Panc1 (cell line): ENCODE results near the gene MAPKAPK3. TPM values are rescaled to one million over a fixed set of nuclear protein-coding genes. Genes with fewer than 3 reads are reported as not detected.

ENCODE experiments used
- ATAC-seq: fragments of 200-7000 bp; cut with Tn5 transposase; 2 replicates; pipeline ENCODE4 v1.9.1; 2020; ENCODE audit warnings: mild to moderate bottlenecking, moderate library complexity
- BruUV-seq: library from RNA; stranded (reverse); fragments of 400-500 nt; replicated peaks from 2 replicates; lab custom pipeline; 2021; lab: Mats Ljungman, UMichigan
- CTCF ChIA-PET: fragments of 300-600 bp; sonication (Branson Sonifier 250); formaldehyde crosslinking; loops from one replicate; lab custom pipeline; 2022; ENCODE audit warnings: antibody characterized with exemption; lab: Charles Lee
- POLR2A ChIA-PET: fragments of 300-600 bp; sonication (Branson Sonifier 250); formaldehyde crosslinking; loops from one replicate; lab custom pipeline; 2022; ENCODE audit warnings: antibody characterized with exemption; lab: Charles Lee
- DNase-seq: peaks from one replicate; pipeline ENCODE4 v3.0.0-alpha.2; 2010; ENCODE audit warnings: low read depth, low spot score
- H3K27ac ChIP-seq: 2 replicates; pipeline ENCODE4 v1.5.1; 2011; ENCODE audit warnings: mild to moderate bottlenecking, low read length, inconsistent platforms
- H3K27me3 ChIP-seq: fragments of 200-500 bp; sonication (Bioruptor generic); 2 replicates; pipeline ENCODE4 v1.6.0; 2014; ENCODE audit warnings: low read length, inconsistent platforms; ENCODE audit not compliant: control insufficient read depth, insufficient read depth
- H3K36me3 ChIP-seq: fragments of 200-500 bp; sonication (Bioruptor generic); 2 replicates; pipeline ENCODE4 v1.5.1; 2014; ENCODE audit warnings: inconsistent platforms, mild to moderate bottlenecking, low read length, moderate library complexity; ENCODE audit not compliant: control insufficient read depth, insufficient read depth
- H3K4me1 ChIP-seq: 2 replicates; pipeline ENCODE4 v1.5.1; 2011; ENCODE audit warnings: inconsistent platforms, mild to moderate bottlenecking, low read length, moderate library complexity; ENCODE audit not compliant: control insufficient read depth, insufficient read depth
- H3K4me3 ChIP-seq, 2 experiments: 2 replicates each; pipeline ENCODE4 v1.5.1; 2011 to 2012; ENCODE audit warnings: low read depth in 2 of 2, low read length in 2 of 2, mild to moderate bottlenecking in 2 of 2, inconsistent platforms in 1 of 2, moderate library complexity in 1 of 2
- H3K9me3 ChIP-seq: fragments of 200-500 bp; sonication (Bioruptor generic); 2 replicates; pipeline ENCODE4 v1.5.1; 2014; ENCODE audit warnings: low read depth, mild to moderate bottlenecking, inconsistent platforms, low read length, moderate library complexity; ENCODE audit not compliant: control insufficient read depth, insufficient read depth
- CTCF ChIP-seq: fragments of 450-650 bp; IDR thresholded peaks from 2 replicates; pipeline ENCODE4 v1.5.1; 2017; ENCODE audit warnings: mild to moderate bottlenecking
- POLR2AphosphoS5 ChIP-seq: IDR thresholded peaks from 2 replicates; pipeline ENCODE4 v1.6.1; 2012; ENCODE audit warnings: mild to moderate bottlenecking, low read depth, low read length, moderate library complexity
- REST ChIP-seq, 2 experiments: IDR thresholded peaks; 2 replicates each; pipeline ENCODE4 v1.6.1; 2011 to 2012; ENCODE audit warnings: low read depth in 2 of 2, control low read depth in 1 of 2, low read length in 1 of 2, mild to moderate bottlenecking in 1 of 2, moderate library complexity in 1 of 2; ENCODE audit not compliant: insufficient read depth in 1 of 2
- SIN3A ChIP-seq: IDR thresholded peaks from 2 replicates; pipeline ENCODE4 v1.6.1; 2012; ENCODE audit warnings: low read depth, mild to moderate bottlenecking, low read length, moderate library complexity, borderline replicate concordance; ENCODE audit not compliant: insufficient read depth
- TCF7L2 ChIP-seq: IDR thresholded peaks from 2 replicates; pipeline ENCODE4 v1.6.1; 2011; ENCODE audit warnings: mild to moderate bottlenecking, low read depth, low read length, inconsistent platforms
- in situ Hi-C: cut with HindIII; loops from 2 replicates; pipeline ENCODE4 v1.10.0; 2016; ENCODE audit warnings: low sequenced_read_pairs, low pct_unique_long_range_greater_than_20kb
- intact Hi-C: fragments of 100-400 bp; cut with micrococcal nuclease; formaldehyde crosslinking; loops from one replicate; pipeline ENCODE4 v1.10.0; 2022; ENCODE audit not compliant: unreplicated experiment
- total RNA-seq: library from RNA; stranded (reverse); gene quantifications from one replicate; pipeline ENCODE4 v1.2.1, GENCODE V29; 2021; ENCODE audit not compliant: unreplicated experiment

Gene MAPKAPK3
- total RNA-seq, 1 experiment from 2014 or later: 14.8 TPM

GRCh38 chr3:50581459-50581842, 35.5 kb upstream of the MAPKAPK3 start:
- intact Hi-C loops: no loop called here
- no peak overlapping the region for H3K4me3 ChIP-seq

GRCh38 chr3:50582083-50582482, 34.9 kb upstream of the MAPKAPK3 start:
- H3K36me3 ChIP-seq: no peaks in the 10 kb centered on the region
- H3K4me3 ChIP-seq: no peak overlapping the region
- intact Hi-C loops (no loop called here), in situ Hi-C loops (no loop called here)
- no peaks in the 10 kb centered on the region for H3K9me3 ChIP-seq
- DNase-seq (no peak), ATAC-seq (no peak)
- ChIA-PET POLR2A (no interaction called here), CTCF (no interaction called here)
- no peak overlapping the region for H3K27ac ChIP-seq
- no peaks in the 10 kb centered on the region for H3K27me3 ChIP-seq
- TF ChIP-seq SIN3A: no peak
- TF ChIP-seq REST (IDR thresholded peaks at IDR 0.05; ENCODE audit: insufficient read depth in 1 of 2, low read depth in 2 of 2, low read length in 1 of 2): no peak
- no peak for TF ChIP-seq CTCF
- TF ChIP-seq POLR2AphosphoS5: no peak
- no peak for TF ChIP-seq TCF7L2
- no TSS peak for BruUV-seq
- H3K4me1 ChIP-seq: no peaks in the 10 kb centered on the region

More at GRCh38 chr3:50581459-50581842, 35.5 kb upstream of the MAPKAPK3 start:
- Histone ChIP-seq H3K27me3 (no peaks in the 10 kb centered on the region), H3K4me1 (no peaks in the 10 kb centered on the region), H3K27ac (no peak overlapping the region), H3K9me3 (no peaks in the 10 kb centered on the region), H3K36me3 (no peaks in the 10 kb centered on the region)
- CTCF ChIA-PET: no interaction called here
- no peak for TF ChIP-seq POLR2AphosphoS5
- DNase-seq: no peak
- no peak for ATAC-seq
- in situ Hi-C loops: no loop called here
- BruUV-seq: no TSS peak
- POLR2A ChIA-PET: no interaction called here

GRCh38 chr3:50583897-50584296, 33.1 kb upstream of the MAPKAPK3 start:
- TF ChIP-seq REST (IDR thresholded peaks at IDR 0.05; ENCODE audit: insufficient read depth in 1 of 2, low read depth in 2 of 2, low read length in 1 of 2): no peak
- TF ChIP-seq TCF7L2: no peak
- no peak for TF ChIP-seq POLR2AphosphoS5
- no peak for TF ChIP-seq SIN3A
- no peak for TF ChIP-seq CTCF
- ChIA-PET CTCF (no interaction called here), POLR2A (no interaction called here)
- ATAC-seq: no peak
- DNase-seq: no peak
- H3K9me3 ChIP-seq: no peaks in the 10 kb centered on the region
- no peaks in the 10 kb centered on the region for H3K4me1 ChIP-seq
- intact Hi-C loops (no loop called here), in situ Hi-C loops (no loop called here)
- no peaks in the 10 kb centered on the region for H3K27me3 ChIP-seq
- H3K27ac ChIP-seq: no peak overlapping the region
- BruUV-seq: no TSS peak
- H3K36me3 ChIP-seq: no peaks in the 10 kb centered on the region
- H3K4me3 ChIP-seq: no peak overlapping the region
